Mesendoderm (in vitro differentiated cells): ENCODE results near the gene PNMA8A.

Source experiments
- DNase-seq: peaks from one replicate; pipeline ENCODE4 v3.0.0; 2013
- H2AK5ac ChIP-seq: 2 replicates; pipeline ENCODE4 v1.6.1; 2013; ENCODE audit warnings: low read length, inconsistent platforms
- H2BK120ac ChIP-seq: 2 replicates; pipeline ENCODE4 v1.6.1; 2013; ENCODE audit warnings: low read depth, mild to moderate bottlenecking, low read length, moderate library complexity, mixed read lengths
- H2BK15ac ChIP-seq: replicated peaks from 2 replicates; pipeline ENCODE4 v1.6.1; 2013; ENCODE audit warnings: low read depth, mild to moderate bottlenecking, moderate library complexity
- H2BK5ac ChIP-seq: 2 replicates; pipeline ENCODE4 v1.6.1; 2013; ENCODE audit warnings: low read length, inconsistent platforms
- H3K18ac ChIP-seq: 2 replicates; pipeline ENCODE4 v1.6.1; 2013; ENCODE audit warnings: mild to moderate bottlenecking, low read length, mixed read lengths
- H3K23ac ChIP-seq: one replicate; pipeline ENCODE4 v1.6.1; 2013; ENCODE audit warnings: low read length
- H3K27ac ChIP-seq: 2 replicates; pipeline ENCODE4 v1.5.1; 2013; ENCODE audit warnings: low read depth, mild to moderate bottlenecking, inconsistent platforms, low read length, moderate library complexity
- H3K27me3 ChIP-seq: 2 replicates; pipeline ENCODE4 v1.6.1; 2013; ENCODE audit warnings: low read length, control low read depth, mild to moderate bottlenecking, inconsistent platforms; ENCODE audit not compliant: insufficient read depth, poor library complexity
- H3K36me3 ChIP-seq: 2 replicates; pipeline ENCODE4 v1.6.1; 2013; ENCODE audit warnings: low read length, inconsistent platforms; ENCODE audit not compliant: control insufficient read depth, insufficient read depth
- H3K4ac ChIP-seq: one replicate; pipeline ENCODE4 v1.6.1; 2013; ENCODE audit warnings: low read depth, mild to moderate bottlenecking, low read length, moderate library complexity
- H3K4me1 ChIP-seq: 2 replicates; pipeline ENCODE4 v1.6.1; 2013; ENCODE audit warnings: low read depth, low read length, inconsistent platforms; ENCODE audit not compliant: control insufficient read depth
- H3K4me2 ChIP-seq: 2 replicates; pipeline ENCODE4 v1.6.1; 2013; ENCODE audit warnings: low read length
- H3K4me3 ChIP-seq: 2 replicates; pipeline ENCODE4 v1.5.1; 2013; ENCODE audit warnings: mild to moderate bottlenecking, low read length
- H3K56ac ChIP-seq: one replicate; pipeline ENCODE4 v1.6.1; 2013; ENCODE audit warnings: low read length
- H3K79me1 ChIP-seq: 2 replicates; pipeline ENCODE4 v1.6.1; 2013; ENCODE audit warnings: low read length, inconsistent platforms
- H3K79me2 ChIP-seq: 2 replicates; pipeline ENCODE4 v1.6.1; 2013; ENCODE audit warnings: mild to moderate bottlenecking, low read length; ENCODE audit not compliant: control insufficient read depth, insufficient read depth
- H3K9ac ChIP-seq: 2 replicates; pipeline ENCODE4 v1.6.1; 2013; ENCODE audit warnings: low read length, inconsistent platforms
- H4K5ac ChIP-seq: one replicate; pipeline ENCODE4 v1.6.1; 2013; ENCODE audit warnings: low read length
- H4K8ac ChIP-seq: one replicate; pipeline ENCODE4 v1.6.1; 2013; ENCODE audit warnings: low read depth, mild to moderate bottlenecking, control low read depth, low read length, moderate library complexity
- WGBS: extraction: QIAGEN DNeasy Blood & Tissue Kit; methylation state at CpG from one replicate; pipeline ENCODE4 v1.1.7; 2013; ENCODE audit warnings: low lambda C conversion rate, missing lambda C conversion rate; ENCODE audit not compliant: insufficient coverage; ENCODE audit errors: extremely low coverage; 5-methylcytosine and 5-hydroxymethylcytosine counted together

The PNMA8A gene

GRCh38 chr19:46486358-46486757 is 15.0 kb upstream of the PNMA8A start:
- H2BK5ac ChIP-seq, result no peak overlapping the region

GRCh38 chr19:46484656-46485055 is 13.3 kb upstream of the PNMA8A start:
- WGBS, result no CpG with 5 or more reads among the region's 4 CpGs
- no peaks in the 10 kb centered on the region for H3K79me2 ChIP-seq
- H2AK5ac ChIP-seq, result no peak overlapping the region
- no peak overlapping the region for H3K27ac ChIP-seq
- H3K18ac ChIP-seq, result no peak overlapping the region
- H3K9ac ChIP-seq, result no peak overlapping the region
- H3K79me1 ChIP-seq, result no peaks in the 10 kb centered on the region
- peaks cover 8% of the 10 kb centered on the region for H3K27me3 ChIP-seq
- no peak overlapping the region for H4K8ac ChIP-seq
- H3K23ac ChIP-seq, result no peak overlapping the region
- no peak overlapping the region for H2BK120ac ChIP-seq
- no peaks in the 10 kb centered on the region for H3K4me1 ChIP-seq
- no peak overlapping the region for H3K4ac ChIP-seq
- no peak overlapping the region for H3K56ac ChIP-seq
- no peak overlapping the region for H2BK5ac ChIP-seq
- H3K36me3 ChIP-seq, result no peaks in the 10 kb centered on the region
- DNase-seq, result no peak
- H3K4me2 ChIP-seq, result no peak overlapping the region
- no peak overlapping the region for H4K5ac ChIP-seq
- H3K4me3 ChIP-seq, result no peak overlapping the region
- no peak overlapping the region for H2BK15ac ChIP-seq

More at GRCh38 chr19:46486358-46486757, 15.0 kb upstream of the PNMA8A start:
- H3K4ac ChIP-seq, result no peak overlapping the region
- H3K56ac ChIP-seq, result no peak overlapping the region
- H3K23ac ChIP-seq, result no peak overlapping the region
- H3K4me3 ChIP-seq, result no peak overlapping the region
- H3K27me3 ChIP-seq, result peaks cover 18% of the 10 kb centered on the region
- no peak overlapping the region for H2BK15ac ChIP-seq
- no peaks in the 10 kb centered on the region for H3K36me3 ChIP-seq
- no CpG with 5 or more reads among the region's 3 CpGs for WGBS
- no peak overlapping the region for H4K8ac ChIP-seq
- no peaks in the 10 kb centered on the region for H3K79me2 ChIP-seq
- no peak overlapping the region for H3K4me2 ChIP-seq
- no peak overlapping the region for H3K9ac ChIP-seq
- no peaks in the 10 kb centered on the region for H3K4me1 ChIP-seq
- no peak overlapping the region for H3K27ac ChIP-seq
- H2BK120ac ChIP-seq, result no peak overlapping the region
- DNase-seq, result no peak
- H3K18ac ChIP-seq, result no peak overlapping the region
- no peak overlapping the region for H4K5ac ChIP-seq
- H3K79me1 ChIP-seq, result no peaks in the 10 kb centered on the region
- H2AK5ac ChIP-seq, result no peak overlapping the region

DNA sequence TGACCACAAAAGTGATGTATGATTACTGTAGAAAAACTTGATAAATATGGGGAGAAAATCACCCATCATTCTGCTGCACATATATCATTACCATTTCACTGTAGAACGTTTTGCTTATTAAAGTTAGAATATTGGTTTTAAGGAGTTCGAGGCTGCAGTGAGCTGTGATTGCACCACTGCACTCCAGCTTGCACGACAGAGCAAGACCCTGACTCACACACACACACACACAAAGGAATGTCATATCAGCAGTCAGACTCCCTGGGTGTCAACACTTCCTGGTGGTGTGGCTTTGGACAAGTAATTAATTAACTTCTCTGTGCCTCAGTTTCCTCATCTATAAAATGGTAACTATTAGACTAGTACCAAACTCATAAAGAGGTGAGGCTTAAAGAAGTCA is 11.3 kb upstream of the PNMA8A start:
- H3K23ac ChIP-seq, result no peak overlapping the region
- WGBS, result no CpG with 5 or more reads among the region's 3 CpGs
- H3K4me2 ChIP-seq, result no peak overlapping the region

DNA sequence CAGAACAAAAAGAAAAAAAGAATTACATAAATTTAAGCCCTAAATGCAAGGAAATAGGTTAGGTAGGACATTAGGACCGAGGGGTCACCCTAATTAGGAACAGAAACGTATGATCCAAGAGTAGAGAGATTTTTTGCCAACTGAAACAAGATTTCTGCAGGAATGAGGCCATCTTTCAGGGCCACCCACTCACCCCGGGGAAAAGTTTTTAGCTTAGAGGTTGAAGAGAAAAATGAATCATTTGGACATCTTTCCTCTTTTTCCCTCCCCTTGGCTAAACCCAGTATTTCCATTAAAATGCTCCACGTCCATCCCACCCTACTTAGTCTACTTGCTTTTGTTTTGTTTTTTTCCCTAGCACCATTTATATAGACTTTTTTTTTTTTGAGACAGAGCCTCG is 10.6 kb upstream of the PNMA8A start:
- no peak overlapping the region for H3K4ac ChIP-seq
- no CpG with 5 or more reads among the region's 5 CpGs for WGBS
- H2AK5ac ChIP-seq, result no peak overlapping the region

More for the DNA sequence above, 11.3 kb upstream of the PNMA8A start:
- H3K18ac ChIP-seq, result no peak overlapping the region
- H2BK5ac ChIP-seq, result no peak overlapping the region
- no peak overlapping the region for H3K4me3 ChIP-seq
- no peaks in the 10 kb centered on the region for H3K79me1 ChIP-seq
- no peak overlapping the region for H2BK15ac ChIP-seq
- H3K4ac ChIP-seq, result no peak overlapping the region
- DNase-seq, result no peak
- no peaks in the 10 kb centered on the region for H3K79me2 ChIP-seq
- no peak overlapping the region for H4K8ac ChIP-seq
- H3K9ac ChIP-seq, result no peak overlapping the region
- no peak overlapping the region for H2BK120ac ChIP-seq
- H3K56ac ChIP-seq, result no peak overlapping the region
- no peak overlapping the region for H2AK5ac ChIP-seq
- H4K5ac ChIP-seq, result no peak overlapping the region
- H3K27me3 ChIP-seq, result no peaks in the 10 kb centered on the region
- H3K36me3 ChIP-seq, result no peaks in the 10 kb centered on the region
- H3K4me1 ChIP-seq, result no peaks in the 10 kb centered on the region
- no peak overlapping the region for H3K27ac ChIP-seq

GRCh38 chr19:46481223-46481848 is 10.0 kb upstream of the PNMA8A start:
- no peak overlapping the region for H3K4ac ChIP-seq
- no peaks in the 10 kb centered on the region for H3K79me2 ChIP-seq
- no peak overlapping the region for H3K9ac ChIP-seq
- H3K23ac ChIP-seq, result no peak overlapping the region
- H3K27me3 ChIP-seq, result no peaks in the 10 kb centered on the region
- H2BK15ac ChIP-seq, result no peak overlapping the region
- H3K79me1 ChIP-seq, result no peaks in the 10 kb centered on the region
- no peak overlapping the region for H3K27ac ChIP-seq
- no peaks in the 10 kb centered on the region for H3K4me1 ChIP-seq
- no peak overlapping the region for H3K4me2 ChIP-seq
- H2BK120ac ChIP-seq, result no peak overlapping the region
- no peak for DNase-seq
- no peak overlapping the region for H2AK5ac ChIP-seq
- H3K18ac ChIP-seq, result no peak overlapping the region
- no peak overlapping the region for H4K5ac ChIP-seq
- H4K8ac ChIP-seq, result no peak overlapping the region
- no peak overlapping the region for H2BK5ac ChIP-seq
- no peak overlapping the region for H3K4me3 ChIP-seq
- H3K56ac ChIP-seq, result no peak overlapping the region
- WGBS, result no CpG with 5 or more reads among the region's 16 CpGs
- H3K36me3 ChIP-seq, result no peaks in the 10 kb centered on the region

More for the DNA sequence above, 10.6 kb upstream of the PNMA8A start:
- H3K56ac ChIP-seq, result no peak overlapping the region
- no peak overlapping the region for H3K27ac ChIP-seq
- H3K4me3 ChIP-seq, result no peak overlapping the region
- H3K79me1 ChIP-seq, result no peaks in the 10 kb centered on the region
- no peaks in the 10 kb centered on the region for H3K27me3 ChIP-seq
- H2BK5ac ChIP-seq, result no peak overlapping the region
- H2BK120ac ChIP-seq, result no peak overlapping the region
- H3K4me2 ChIP-seq, result no peak overlapping the region
- no peaks in the 10 kb centered on the region for H3K36me3 ChIP-seq
- DNase-seq, result no peak
- no peak overlapping the region for H3K23ac ChIP-seq
- no peak overlapping the region for H2BK15ac ChIP-seq
- H3K4me1 ChIP-seq, result no peaks in the 10 kb centered on the region
- no peak overlapping the region for H4K8ac ChIP-seq
- H3K18ac ChIP-seq, result no peak overlapping the region
- no peak overlapping the region for H3K9ac ChIP-seq
- no peak overlapping the region for H4K5ac ChIP-seq
- no peaks in the 10 kb centered on the region for H3K79me2 ChIP-seq

DNA sequence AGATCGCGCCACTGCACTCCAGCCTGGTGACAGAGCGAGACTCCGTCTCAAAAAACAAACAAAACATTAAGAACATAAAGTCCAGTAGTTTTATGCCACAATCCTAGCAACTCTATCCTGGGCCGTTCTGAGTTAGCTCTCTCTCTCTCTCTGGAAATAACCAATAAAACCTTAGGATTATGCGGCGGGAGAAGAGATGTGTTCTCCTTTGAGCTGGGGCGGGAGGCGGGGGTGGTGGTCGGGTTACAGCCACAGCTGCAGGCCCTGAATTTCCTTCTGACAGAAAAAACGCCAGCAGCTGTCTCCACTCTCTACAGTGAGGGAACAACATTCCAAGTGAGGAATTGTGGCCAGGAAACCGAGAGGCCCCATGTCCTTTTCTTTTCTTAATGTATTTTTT is 9.1 kb upstream of the PNMA8A start:
- no peak for DNase-seq
- Histone ChIP-seq H3K9ac (no peak overlapping the region), H4K5ac (no peak overlapping the region), H4K8ac (no peak overlapping the region), H2AK5ac (no peak overlapping the region), H3K4me2 (no peak overlapping the region), H3K23ac (no peak overlapping the region), H3K36me3 (no peaks in the 10 kb centered on the region), H2BK5ac (no peak overlapping the region), H3K27ac (no peak overlapping the region), H3K18ac (no peak overlapping the region), H2BK120ac (no peak overlapping the region), H3K4me3 (no peak overlapping the region), H3K79me1 (no peaks in the 10 kb centered on the region), H3K4ac (no peak overlapping the region), H3K27me3 (no peaks in the 10 kb centered on the region), H3K56ac (no peak overlapping the region), H2BK15ac (no peak overlapping the region), H3K4me1 (no peaks in the 10 kb centered on the region), H3K79me2 (no peaks in the 10 kb centered on the region)
- WGBS, result no CpG with 5 or more reads among the region's 12 CpGs
